Glutamatergic neuron (in vitro differentiated cells): ENCODE measurements around the gene ANG. TPM values are rescaled to one million over a fixed set of nuclear protein-coding genes. Genes with fewer than 3 reads are reported as not detected.

ENCODE experiments used
- DNase-seq: peaks from one replicate; pipeline ENCODE4 v3.0.0; 2022
- H3K27ac Mint-ChIP-seq: one replicate; pipeline ENCODE4 v1.8.0; 2020; ENCODE audit warnings: mild to moderate bottlenecking, mixed read lengths, inconsistent platforms; ENCODE audit not compliant: unreplicated experiment
- H3K27me3 Mint-ChIP-seq: one replicate; pipeline ENCODE4 v1.8.0; 2020; ENCODE audit warnings: mild to moderate bottlenecking, moderate library complexity, mixed read lengths, inconsistent platforms; ENCODE audit not compliant: unreplicated experiment
- H3K36me3 Mint-ChIP-seq: one replicate; pipeline ENCODE4 v1.8.0; 2020; ENCODE audit warnings: mild to moderate bottlenecking, mixed read lengths, inconsistent platforms; ENCODE audit not compliant: unreplicated experiment
- H3K4me1 Mint-ChIP-seq: one replicate; pipeline ENCODE4 v1.8.0; 2020; ENCODE audit warnings: mild to moderate bottlenecking, low read depth, mixed read lengths, inconsistent platforms; ENCODE audit not compliant: unreplicated experiment
- H3K4me3 Mint-ChIP-seq: one replicate; pipeline ENCODE4 v1.8.0; 2020; ENCODE audit warnings: mild to moderate bottlenecking, mixed read lengths, inconsistent platforms; ENCODE audit not compliant: unreplicated experiment
- H3K9me3 Mint-ChIP-seq: one replicate; pipeline ENCODE4 v1.8.0; 2020; ENCODE audit warnings: mild to moderate bottlenecking, moderate library complexity, mixed read lengths, inconsistent platforms; ENCODE audit not compliant: unreplicated experiment
- total RNA-seq: library from RNA; stranded (reverse); fragmentation: NEBNext Ultra II Directional; extraction: Animal tissue kit (Norgen Biotek cat#: 25700); gene quantifications from one replicate; pipeline ENCODE4 v1.2.1, GENCODE V29; 2021; ENCODE audit not compliant: unreplicated experiment
- TF ChIP-seq, protein P1 (sequence below): fragments of 200-600 bp; sonication (generic); IDR thresholded peaks from one replicate; pipeline ENCODE4 v1.5.0; 2021; ENCODE audit not compliant: partially characterized antibody, unreplicated experiment

The ANG gene
- total RNA-seq, 1 donor from 2014 or later, result 1.7 TPM

- DNase-seq, result peak; percentile 81
- H3K36me3 Mint-ChIP-seq, result no peaks in the 10 kb centered on the region
- H3K27me3 Mint-ChIP-seq, result peaks cover 2% of the 10 kb centered on the region
- H3K9me3 Mint-ChIP-seq, result peaks cover 12% of the 10 kb centered on the region
- peaks cover 9% of the 10 kb centered on the region for H3K4me1 Mint-ChIP-seq
- no peak overlapping the region for H3K27ac Mint-ChIP-seq
- H3K4me3 Mint-ChIP-seq, result no peak overlapping the region
- TF ChIP-seq, protein P1, sequence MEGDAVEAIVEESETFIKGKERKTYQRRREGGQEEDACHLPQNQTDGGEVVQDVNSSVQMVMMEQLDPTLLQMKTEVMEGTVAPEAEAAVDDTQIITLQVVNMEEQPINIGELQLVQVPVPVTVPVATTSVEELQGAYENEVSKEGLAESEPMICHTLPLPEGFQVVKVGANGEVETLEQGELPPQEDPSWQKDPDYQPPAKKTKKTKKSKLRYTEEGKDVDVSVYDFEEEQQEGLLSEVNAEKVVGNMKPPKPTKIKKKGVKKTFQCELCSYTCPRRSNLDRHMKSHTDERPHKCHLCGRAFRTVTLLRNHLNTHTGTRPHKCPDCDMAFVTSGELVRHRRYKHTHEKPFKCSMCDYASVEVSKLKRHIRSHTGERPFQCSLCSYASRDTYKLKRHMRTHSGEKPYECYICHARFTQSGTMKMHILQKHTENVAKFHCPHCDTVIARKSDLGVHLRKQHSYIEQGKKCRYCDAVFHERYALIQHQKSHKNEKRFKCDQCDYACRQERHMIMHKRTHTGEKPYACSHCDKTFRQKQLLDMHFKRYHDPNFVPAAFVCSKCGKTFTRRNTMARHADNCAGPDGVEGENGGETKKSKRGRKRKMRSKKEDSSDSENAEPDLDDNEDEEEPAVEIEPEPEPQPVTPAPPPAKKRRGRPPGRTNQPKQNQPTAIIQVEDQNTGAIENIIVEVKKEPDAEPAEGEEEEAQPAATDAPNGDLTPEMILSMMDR, result no peak
Measured at GRCh38 chr14:20681348-20682126, 7.0 kb upstream of the ANG start.

- no peak for DNase-seq
Measured at GRCh38 chr14:20682127-20682434, 6.5 kb upstream of the ANG start.

DNA sequence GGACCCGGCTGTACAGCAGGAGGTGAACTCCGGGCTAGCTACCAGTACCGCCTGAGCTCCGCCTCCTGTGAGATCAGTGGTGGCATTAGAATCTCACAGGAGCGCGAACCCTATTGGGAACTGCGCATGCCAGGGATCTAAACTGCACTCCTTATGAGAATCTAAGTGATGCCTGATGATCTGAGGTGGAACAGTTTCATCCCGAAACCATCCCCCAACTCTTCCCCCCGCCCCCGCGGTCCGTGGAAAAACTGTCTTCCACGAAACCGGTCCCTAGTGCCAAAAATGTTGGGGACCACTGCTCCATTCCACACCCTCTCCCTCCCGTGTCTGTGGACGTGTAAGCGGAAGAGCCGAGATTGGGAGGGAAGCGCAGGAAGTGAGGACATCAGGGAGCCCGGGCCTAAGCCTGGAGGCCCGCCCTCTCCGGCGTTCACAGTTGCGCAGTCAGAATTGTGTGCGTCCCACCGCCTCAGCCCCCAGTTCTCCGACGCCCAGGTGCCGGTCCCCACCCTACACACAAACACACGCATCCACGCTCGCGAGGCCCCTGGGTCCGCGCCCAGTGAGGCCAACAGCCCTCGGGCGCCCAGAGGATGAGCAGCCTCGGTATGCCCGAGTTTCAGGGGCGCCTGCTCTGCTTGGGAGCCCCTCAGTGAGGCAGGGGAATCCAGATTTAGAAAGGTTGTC, 6.0 kb upstream of the ANG start:
- TF ChIP-seq, protein P1, result no peak
- peaks cover 9% of the 10 kb centered on the region for H3K9me3 Mint-ChIP-seq

More at GRCh38 chr14:20682127-20682434, 6.5 kb upstream of the ANG start:
- Mint-ChIP-seq H3K27me3 (peaks cover 2% of the 10 kb centered on the region), H3K4me3 (no peak overlapping the region), H3K9me3 (peaks cover 9% of the 10 kb centered on the region), H3K4me1 (peaks cover 9% of the 10 kb centered on the region), H3K36me3 (no peaks in the 10 kb centered on the region), H3K27ac (no peak overlapping the region)
- TF ChIP-seq, protein P1, result no peak

GRCh38 chr14:20683125-20683890, 5.3 kb upstream of the ANG start:
- Mint-ChIP-seq H3K4me1 (peaks cover 9% of the 10 kb centered on the region), H3K27me3 (peaks cover 2% of the 10 kb centered on the region), H3K9me3 (peaks cover 9% of the 10 kb centered on the region), H3K4me3 (no peak overlapping the region), H3K36me3 (no peaks in the 10 kb centered on the region), H3K27ac (no peak overlapping the region)
- peak; percentile 78 for DNase-seq
- TF ChIP-seq, protein P1, result no peak

More for the DNA sequence above, 6.0 kb upstream of the ANG start:
- no peak overlapping the region for H3K4me3 Mint-ChIP-seq
- peak; percentile 81 for DNase-seq
- H3K27me3 Mint-ChIP-seq, result peaks cover 2% of the 10 kb centered on the region
- peaks cover 9% of the 10 kb centered on the region for H3K4me1 Mint-ChIP-seq
- H3K27ac Mint-ChIP-seq, result no peak overlapping the region
- no peaks in the 10 kb centered on the region for H3K36me3 Mint-ChIP-seq
